GM10248 (cell line): ENCODE data around the gene ZMYND10.
A peak's percentile ranks its signal among the peaks of the same experiment; 100 is the strongest.

ENCODE experiments used
- CTCF ChIA-PET: fragments of 300-600 bp; sonication (Branson Sonifier 250); formaldehyde crosslinking; extraction: SDS; loops from one replicate; lab custom pipeline; 2021; ENCODE audit warnings: antibody characterized with exemption; lab: Yijun Ruan, JAX
- POLR2A ChIA-PET: fragments of 350-650 bp; sonication (Branson Sonifier 250); formaldehyde crosslinking; extraction: SDS; loops from one replicate; lab custom pipeline; 2020; ENCODE audit warnings: antibody characterized with exemption; lab: Yijun Ruan, JAX
- DNase-seq: peaks from one replicate; pipeline ENCODE4 v3.0.0; 2012; ENCODE audit errors: extremely low spot score
- TF ChIP-seq, protein P1 (sequence below): IDR thresholded peaks from 2 replicates; pipeline ENCODE4 v1.5.1; 2012; ENCODE audit warnings: mild to moderate bottlenecking, low read depth; ENCODE audit errors: extremely low read depth, missing control alignments, control extremely low read depth

Gene ZMYND10

DNA sequence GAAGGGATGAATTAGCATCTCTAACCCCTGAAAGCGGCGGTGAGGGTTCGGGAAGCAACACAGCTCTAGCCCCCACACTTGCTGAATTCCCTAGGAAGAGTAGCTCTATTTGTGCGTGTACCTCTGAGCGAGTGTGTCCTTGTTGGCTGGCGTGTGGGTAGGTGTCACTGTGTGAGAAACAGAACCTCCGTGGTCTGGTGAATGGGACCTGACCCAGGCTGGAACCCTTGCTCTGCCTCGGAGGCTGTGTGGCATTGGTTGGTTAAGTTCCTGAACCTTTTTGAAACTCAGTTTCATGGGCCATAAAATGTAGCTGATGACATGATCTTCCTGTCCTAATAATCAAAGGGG, 14.2 kb upstream of the ZMYND10 start:
- no peak for DNase-seq
- TF ChIP-seq, protein P1, sequence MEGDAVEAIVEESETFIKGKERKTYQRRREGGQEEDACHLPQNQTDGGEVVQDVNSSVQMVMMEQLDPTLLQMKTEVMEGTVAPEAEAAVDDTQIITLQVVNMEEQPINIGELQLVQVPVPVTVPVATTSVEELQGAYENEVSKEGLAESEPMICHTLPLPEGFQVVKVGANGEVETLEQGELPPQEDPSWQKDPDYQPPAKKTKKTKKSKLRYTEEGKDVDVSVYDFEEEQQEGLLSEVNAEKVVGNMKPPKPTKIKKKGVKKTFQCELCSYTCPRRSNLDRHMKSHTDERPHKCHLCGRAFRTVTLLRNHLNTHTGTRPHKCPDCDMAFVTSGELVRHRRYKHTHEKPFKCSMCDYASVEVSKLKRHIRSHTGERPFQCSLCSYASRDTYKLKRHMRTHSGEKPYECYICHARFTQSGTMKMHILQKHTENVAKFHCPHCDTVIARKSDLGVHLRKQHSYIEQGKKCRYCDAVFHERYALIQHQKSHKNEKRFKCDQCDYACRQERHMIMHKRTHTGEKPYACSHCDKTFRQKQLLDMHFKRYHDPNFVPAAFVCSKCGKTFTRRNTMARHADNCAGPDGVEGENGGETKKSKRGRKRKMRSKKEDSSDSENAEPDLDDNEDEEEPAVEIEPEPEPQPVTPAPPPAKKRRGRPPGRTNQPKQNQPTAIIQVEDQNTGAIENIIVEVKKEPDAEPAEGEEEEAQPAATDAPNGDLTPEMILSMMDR = no peak
- ChIA-PET POLR2A (interaction anchor here (0.7 kb wide), 1 partner anchor 10 kb away, joined by 3 read pairs; the partner anchor contains the start of gene NPRL2), CTCF (interaction anchor here (1.5 to 2.8 kb wide), 2 partner anchors 9 to 12 kb away, joined by 3 to 11 read pairs; no protein-coding TSS in a partner anchor)

DNA sequence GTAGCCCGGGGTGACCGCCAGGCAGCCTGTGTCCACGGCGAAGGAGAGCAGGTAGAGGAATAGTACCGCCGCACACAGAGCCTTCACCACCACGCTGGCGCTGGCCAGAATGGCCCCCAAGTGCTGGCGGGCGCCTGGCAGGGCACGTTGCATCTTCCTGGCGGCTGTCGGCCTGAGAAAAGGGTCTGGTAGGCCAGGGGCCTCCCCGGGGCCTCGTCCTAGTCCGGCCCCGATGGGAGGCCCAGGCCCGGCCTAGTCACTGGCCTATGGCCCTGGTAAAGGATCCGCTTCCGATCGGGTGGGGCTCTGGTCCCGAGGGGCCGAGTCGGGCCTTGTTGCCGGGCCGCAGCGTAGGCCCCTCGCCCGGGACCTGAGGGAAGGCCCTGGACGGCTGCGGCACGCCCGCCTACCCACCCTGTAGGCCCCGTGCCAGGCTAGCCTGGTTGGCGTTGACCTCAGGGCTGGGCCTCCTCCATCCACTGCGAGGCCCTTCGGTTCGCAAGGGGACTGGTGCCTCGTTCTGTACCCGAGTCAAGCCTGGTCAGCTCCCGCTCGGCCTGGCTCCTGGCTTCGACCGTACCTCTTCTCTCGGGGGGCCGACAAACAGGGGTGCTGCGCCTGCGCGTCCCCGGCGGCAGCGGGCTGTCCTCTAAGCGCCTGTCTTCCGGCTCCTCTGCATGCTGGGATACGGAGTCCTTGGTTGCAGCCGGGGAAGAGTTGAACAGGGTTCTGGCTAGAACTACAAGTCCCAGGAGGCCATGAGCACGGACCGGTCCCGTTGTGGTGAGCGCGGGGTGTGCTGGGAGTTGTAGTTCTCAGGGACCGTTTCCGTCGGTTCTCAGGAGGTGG, 13.6 kb upstream of the ZMYND10 start, which contains the start of gene TMEM115:
TMEM115 (minus strand) TSS at position 611 of the 849 bp plus-strand sequence; CDS start at position 153, 458 bp downstream.
- ChIA-PET CTCF (interaction anchor here (1.5 kb wide), 1 partner anchor 10 kb away, joined by 3 read pairs; no protein-coding TSS in a partner anchor), POLR2A (no interaction called here)
- TF ChIP-seq, protein P1 = no peak
- peak; percentile 98 for DNase-seq

DNA sequence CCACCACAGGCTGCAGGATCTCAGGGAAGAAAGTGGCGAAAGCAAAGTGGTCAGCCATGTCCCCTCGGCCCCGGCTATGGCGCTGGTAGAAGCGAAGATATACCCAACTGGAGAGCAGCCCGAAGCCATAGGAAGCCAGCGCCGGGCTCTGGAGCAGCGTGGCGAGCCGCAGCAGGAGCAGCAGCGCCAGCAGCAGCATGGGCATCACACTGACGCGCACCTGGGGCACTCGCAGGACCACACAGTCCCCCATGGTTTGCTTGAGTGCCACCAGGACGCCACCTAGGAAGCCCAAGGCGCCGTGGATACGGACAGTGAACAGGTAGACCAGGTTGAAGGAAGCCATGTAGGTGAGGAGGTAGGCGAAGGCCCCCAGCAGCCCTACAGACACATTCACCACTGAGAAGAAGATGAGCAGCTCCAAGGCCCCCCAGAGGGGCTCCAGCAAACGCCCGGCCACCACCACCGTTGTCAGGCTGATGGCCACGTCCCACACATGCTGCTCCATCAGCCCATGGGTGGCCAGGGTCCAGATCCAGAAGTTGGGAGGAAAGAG, 12.9 kb upstream of the ZMYND10 start:
- CTCF ChIA-PET = interaction anchor here (2.8 kb wide), 1 partner anchor 184 kb away, joined by 8 read pairs; no protein-coding TSS in a partner anchor
- DNase-seq = no peak
- POLR2A ChIA-PET = no interaction called here
- TF ChIP-seq, protein P1 = no peak

DNA sequence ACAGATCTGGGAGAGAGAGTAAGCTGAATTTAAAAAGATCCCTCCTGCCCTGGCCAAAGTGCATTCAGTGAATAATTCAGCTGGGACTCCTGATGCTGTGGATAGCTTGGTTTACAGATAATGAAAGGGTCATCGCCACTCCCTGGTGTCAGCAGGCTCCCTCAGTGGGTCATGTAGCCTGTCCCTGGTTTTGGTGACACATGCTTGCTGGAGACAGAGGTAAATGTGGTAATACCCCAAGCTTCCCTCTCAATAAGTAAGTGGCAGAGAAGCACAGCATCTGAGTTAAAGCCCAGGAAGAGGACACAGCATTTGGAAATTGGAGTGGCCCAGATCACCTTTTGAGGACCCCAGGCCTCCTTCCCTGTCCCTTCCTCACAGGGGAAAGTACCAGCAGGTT, 11.9 kb upstream of the ZMYND10 start:
- no peak for DNase-seq
- POLR2A ChIA-PET = no interaction called here
- CTCF ChIA-PET = interaction anchor here (0.7 to 2.8 kb wide), 4 partner anchors 15 to 185 kb away, joined by 3 to 8 read pairs (median 4); partner anchors contain the start of gene TUSC2
- TF ChIP-seq, protein P1 = no peak

DNA sequence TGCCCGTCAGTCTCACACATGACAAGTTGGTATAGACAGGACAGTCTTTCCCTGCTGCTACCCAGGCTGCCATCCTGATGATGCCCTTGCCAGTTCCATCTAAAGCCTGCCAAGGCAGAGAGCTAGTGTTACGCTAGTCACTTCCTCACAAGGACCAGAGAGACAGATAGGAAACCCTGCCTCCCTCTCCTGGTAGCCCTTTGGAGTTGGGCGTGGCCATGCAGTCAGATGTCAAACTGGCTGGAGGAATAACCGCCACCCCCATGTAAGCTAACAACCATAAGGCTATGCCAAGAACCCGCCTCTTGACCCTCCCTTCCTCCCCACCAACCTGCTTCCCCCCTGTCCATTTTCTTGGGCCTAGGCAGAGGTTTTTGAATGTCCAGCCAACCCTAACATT, 11.0 kb upstream of the ZMYND10 start:
- TF ChIP-seq, protein P1 = no peak
- ChIA-PET POLR2A (interaction anchor here (0.7 kb wide), 1 partner anchor 57 kb away, joined by 5 read pairs; the partner anchor contains the start of genes HYAL3 and NAA80), CTCF (interaction anchor here (1.0 to 2.8 kb wide), 4 partner anchors 11 to 186 kb away, joined by 3 to 8 read pairs (median 4); no protein-coding TSS in a partner anchor)
- no peak for DNase-seq
